Smooth muscle cell (in vitro differentiated cells): Measurements from ENCODE around the gene CCDC117. TPM values are rescaled to one million over a fixed set of nuclear protein-coding genes. Genes with fewer than 3 reads are reported as not detected.
"Not testable (repeated sequence)": the region's sequence is repeated elsewhere in the genome, so short reads cannot be mapped to it uniquely, and the experiment has no call there.

Source experiments
- DNase-seq: peaks from one replicate; lab custom pipeline; 2025; ENCODE audit not compliant: unreplicated experiment; lab: John Stamatoyannopoulos, UW
- H2AFZ ChIP-seq: fragments of 200-600 bp; sonication (generic); 2 replicates; pipeline ENCODE4 v1.6.0; 2016; ENCODE audit warnings: antibody characterized with exemption, low read depth, mild to moderate bottlenecking
- H3F3A ChIP-seq: fragments of 200-600 bp; sonication (generic); 2 replicates; pipeline ENCODE4 v1.6.0; 2017; ENCODE audit warnings: antibody characterized with exemption, low read depth
- H3K27ac ChIP-seq: fragments of 200-600 bp; sonication (generic); 2 replicates; pipeline ENCODE4 v1.5.1; 2016; ENCODE audit warnings: low read depth, mild to moderate bottlenecking
- H3K27me3 ChIP-seq: fragments of 200-600 bp; sonication (generic); 2 replicates; pipeline ENCODE4 v1.6.1; 2016; ENCODE audit warnings: low read depth, mild to moderate bottlenecking
- H3K36me3 ChIP-seq: fragments of 200-600 bp; sonication (generic); 2 replicates; pipeline ENCODE4 v1.5.1; 2016; ENCODE audit warnings: low read depth
- H3K4me1 ChIP-seq: fragments of 200-600 bp; sonication (generic); 2 replicates; pipeline ENCODE4 v1.5.1; 2016; ENCODE audit warnings: low read depth
- H3K4me2 ChIP-seq: fragments of 200-600 bp; sonication (generic); 2 replicates; pipeline ENCODE4 v1.6.0; 2016; ENCODE audit warnings: mild to moderate bottlenecking
- H3K4me3 ChIP-seq: fragments of 200-600 bp; sonication (generic); 2 replicates; pipeline ENCODE4 v1.5.1; 2016; ENCODE audit warnings: mild to moderate bottlenecking
- H3K79me2 ChIP-seq: fragments of 200-600 bp; sonication (generic); 2 replicates; pipeline ENCODE4 v1.6.0; 2016; ENCODE audit warnings: low read depth, mild to moderate bottlenecking
- H3K9ac ChIP-seq: fragments of 200-600 bp; sonication (generic); 2 replicates; pipeline ENCODE4 v1.6.0; 2016; ENCODE audit warnings: low read depth
- H3K9me3 ChIP-seq: fragments of 200-600 bp; sonication (generic); replicated peaks from 2 replicates; pipeline ENCODE4 v1.5.1; 2016; ENCODE audit warnings: low read depth
- H4K20me1 ChIP-seq: fragments of 200-600 bp; sonication (generic); 2 replicates; pipeline ENCODE4 v1.6.0; 2016; ENCODE audit warnings: low read depth
- CTCF ChIP-seq: fragments of 200-600 bp; sonication (generic); IDR thresholded peaks from 2 replicates; pipeline ENCODE4 v1.5.1; 2017; ENCODE audit warnings: borderline replicate concordance, mild to moderate bottlenecking, antibody characterized with exemption; ENCODE audit not compliant: insufficient read depth, poor library complexity, severe bottlenecking
- WGBS: methylation state at CpG from one replicate; pipeline ENCODE4 v1.1.7; 2016; ENCODE audit warnings: low lambda C conversion rate; 5-methylcytosine and 5-hydroxymethylcytosine counted together
- polyA plus RNA-seq: library from polyadenylated mRNA; unstranded; fragments of >200 nt; fragmentation: Nextera tagmentation; extraction: Ambion mirVana; gene quantifications from 2 replicates; pipeline ENCODE4 v1.2.1, GENCODE V29; 2016
- total RNA-seq: library from RNA; depleted of rRNA; stranded (reverse); fragments of >200 nt; gene quantifications from 2 replicates; pipeline ENCODE4 v1.2.3, GENCODE V29; 2014

CCDC117 gene
- total and polyA plus RNA-seq, 2 experiments from 2014 or later, result 17.3 to 30.8 TPM

- peaks cover 15% of the 10 kb centered on the region for H4K20me1 ChIP-seq
- no peaks in the 10 kb centered on the region for H3K9me3 ChIP-seq
- H3K27ac ChIP-seq, result no peak overlapping the region
- H3K4me2 ChIP-seq, result no peak overlapping the region
- H3K4me1 ChIP-seq, result peaks cover 12% of the 10 kb centered on the region
- no peaks in the 10 kb centered on the region for H3K36me3 ChIP-seq
- WGBS, result 93% methylated on average over 7 of the region's 7 CpGs
- no peak overlapping the region for H3K9ac ChIP-seq
- H3F3A ChIP-seq, result peaks cover 9% of the 10 kb centered on the region
- peaks cover 47% of the 10 kb centered on the region for H3K79me2 ChIP-seq
- no peak for TF ChIP-seq CTCF
- DNase-seq, result no peak
- no peaks in the 10 kb centered on the region for H3K27me3 ChIP-seq
- no peak overlapping the region for H3K4me3 ChIP-seq
- no peak overlapping the region for H2AFZ ChIP-seq
Measured at GRCh38 chr22:28802595-28803123, 30.2 kb downstream of the CCDC117 start.

- H3K27me3 ChIP-seq, H3K27ac ChIP-seq, H3K36me3 ChIP-seq, H3K9me3 ChIP-seq, H3K9ac ChIP-seq, H3K4me2 ChIP-seq, H3K4me3 ChIP-seq, H3K4me1 ChIP-seq, DNase-seq, H2AFZ ChIP-seq, H3F3A ChIP-seq: not testable (repeated sequence)
- H4K20me1 ChIP-seq, result peaks cover 11% of the 10 kb centered on the region
- H3K79me2 ChIP-seq, result peaks cover 21% of the 10 kb centered on the region
- WGBS, result 85% methylated on average over 5 of the region's 5 CpGs
Measured at GRCh38 chr22:28805426-28805825, 32.9 kb downstream of the CCDC117 start.

GRCh38 chr22:28808716-28809355 lies 36.3 kb downstream of the CCDC117 start:
- no peak for TF ChIP-seq CTCF
- Histone ChIP-seq H3K4me1 (no peaks in the 10 kb centered on the region), H3F3A (no peaks in the 10 kb centered on the region), H2AFZ (no peak overlapping the region), H3K4me3 (no peak overlapping the region), H3K27ac (no peak overlapping the region), H4K20me1 (peaks cover 32% of the 10 kb centered on the region), H3K36me3 (no peaks in the 10 kb centered on the region), H3K9me3 (no peaks in the 10 kb centered on the region), H3K4me2 (no peak overlapping the region), H3K79me2 (peaks cover 4% of the 10 kb centered on the region), H3K9ac (no peak overlapping the region), H3K27me3 (no peaks in the 10 kb centered on the region)
- DNase-seq, result no peak

- H3F3A ChIP-seq, result no peaks in the 10 kb centered on the region
- no peaks in the 10 kb centered on the region for H3K27me3 ChIP-seq
- no peak for DNase-seq
- no peak overlapping the region for H3K4me2 ChIP-seq
- no peak overlapping the region for H3K9ac ChIP-seq
- TF ChIP-seq CTCF, result no peak
- no peak overlapping the region for H3K27ac ChIP-seq
- H3K9me3 ChIP-seq, result no peaks in the 10 kb centered on the region
- no peak overlapping the region for H3K4me3 ChIP-seq
- no peaks in the 10 kb centered on the region for H3K4me1 ChIP-seq
- H4K20me1 ChIP-seq, result peaks cover 32% of the 10 kb centered on the region
- H3K36me3 ChIP-seq, result no peaks in the 10 kb centered on the region
- H2AFZ ChIP-seq, result no peak overlapping the region
- H3K79me2 ChIP-seq, result peaks cover 4% of the 10 kb centered on the region
- WGBS, result 82% methylated on average over 13 of the region's 13 CpGs
Measured at GRCh38 chr22:28810821-28811491, 38.5 kb downstream of the CCDC117 start.
